HG02588 (cell line): ENCODE results near the gene CR1L.
"Not testable (repeated sequence)": the region's sequence is repeated elsewhere in the genome, so short reads cannot be mapped to it uniquely, and the experiment has no call there.

ENCODE experiments used
- ATAC-seq: cut with Tn5 transposase; IDR thresholded peaks from one replicate; pipeline ENCODE4 v1.9.1; 2021; ENCODE audit warnings: mild to moderate bottlenecking, moderate library complexity; ENCODE audit not compliant: unreplicated experiment

Gene CR1L

GRCh38 chr1:207680590-207681388 lies 35.9 kb downstream of the CR1L start:
- not testable (repeated sequence) for ATAC-seq

GRCh38 chr1:207682872-207683434 lies 38.0 kb downstream of the CR1L start:
- not testable (repeated sequence) for ATAC-seq

- not testable (repeated sequence) for ATAC-seq
Observed at GRCh38 chr1:207690551-207690950, 45.6 kb downstream of the CR1L start.

GRCh38 chr1:207691010-207691409 lies 46.1 kb downstream of the CR1L start:
- no peak for ATAC-seq

GRCh38 chr1:207691841-207692240 lies 46.9 kb downstream of the CR1L start:
- no peak for ATAC-seq

GRCh38 chr1:207692291-207692690 lies 47.4 kb downstream of the CR1L start:
- ATAC-seq: not testable (repeated sequence)

GRCh38 chr1:207695891-207696290 lies 51.0 kb downstream of the CR1L start:
- ATAC-seq: no peak

GRCh38 chr1:207698822-207699483 lies 54.0 kb downstream of the CR1L start:
- no peak for ATAC-seq

GRCh38 chr1:207702317-207702716 lies 57.4 kb downstream of the CR1L start:
- ATAC-seq: no peak

GRCh38 chr1:207703712-207704111 lies 58.8 kb downstream of the CR1L start:
- ATAC-seq: no peak

GRCh38 chr1:207708004-207708403 lies 63.1 kb downstream of the CR1L start:
- not testable (repeated sequence) for ATAC-seq

- ATAC-seq: no peak
Observed at GRCh38 chr1:207711285-207711684, 66.4 kb downstream of the CR1L start.

- not testable (repeated sequence) for ATAC-seq
Observed at GRCh38 chr1:207712701-207713100, 67.8 kb downstream of the CR1L start.

- no peak for ATAC-seq
Observed at GRCh38 chr1:207713529-207713928, 68.6 kb downstream of the CR1L start.

GRCh38 chr1:207719234-207719633 lies 74.3 kb downstream of the CR1L start:
- ATAC-seq: no peak

GRCh38 chr1:207728200-207728858 lies 83.4 kb downstream of the CR1L start:
- not testable (repeated sequence) for ATAC-seq

GRCh38 chr1:207737503-207738157 lies 92.7 kb downstream of the CR1L start:
- ATAC-seq: not testable (repeated sequence)

GRCh38 chr1:207738158-207738659 lies 93.3 kb downstream of the CR1L start:
- not testable (repeated sequence) for ATAC-seq

GRCh38 chr1:207740207-207740606 lies 95.3 kb downstream of the CR1L start:
- ATAC-seq: no peak

- no peak for ATAC-seq
Observed at GRCh38 chr1:207742850-207743555, 98.1 kb downstream of the CR1L start.
